ENCODE data around the gene RAD17. TPM values are rescaled to one million over a fixed set of nuclear protein-coding genes. Genes with fewer than 3 reads are reported as not detected.
"Not testable (repeated sequence)": the region's sequence is repeated elsewhere in the genome, so short reads cannot be mapped to it uniquely, and the experiment has no call there.

Gene RAD17
- total RNA-seq, 2 donors from 2014 or later: 33.2 to 37.4 TPM

DNA sequence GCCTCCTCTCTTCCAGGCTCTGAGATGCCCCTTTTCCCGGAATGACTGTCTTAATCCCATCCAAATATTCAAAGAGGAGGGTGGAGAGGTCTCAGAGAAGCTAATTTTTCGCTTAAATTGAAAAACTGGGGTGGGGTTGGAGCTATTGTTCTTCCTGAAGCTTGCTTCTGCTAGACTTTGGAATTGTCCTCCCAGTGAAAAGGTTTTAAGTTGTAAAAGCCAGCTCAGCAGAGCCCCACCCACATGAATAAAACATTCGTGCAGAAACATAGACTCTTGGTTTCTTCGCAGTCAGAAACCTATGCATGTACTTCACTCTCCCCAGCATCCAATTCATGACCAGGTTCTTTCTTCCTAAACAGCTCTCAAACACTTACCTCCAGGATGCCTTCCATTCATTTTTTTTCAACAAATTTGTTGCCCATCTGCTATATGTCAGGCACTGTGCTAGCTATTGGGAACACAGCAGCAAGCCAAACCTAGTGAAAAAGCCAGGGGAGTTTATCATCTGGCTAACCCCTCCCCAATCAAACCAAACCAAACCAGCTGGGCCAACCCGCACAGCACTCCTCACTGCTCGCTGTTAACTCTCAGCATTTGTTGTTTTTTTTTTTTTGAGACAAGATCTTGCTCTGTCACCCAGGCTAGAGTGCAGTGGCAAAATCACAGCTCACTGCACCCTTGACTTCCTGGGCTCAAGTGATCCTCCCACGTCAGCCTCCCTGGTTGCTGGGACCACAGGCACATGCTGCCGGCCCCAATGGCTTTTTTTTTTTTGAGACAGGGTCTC is 85.0 kb downstream of the RAD17 start:
- no peak for ATAC-seq (replicated peaks in 1 of 2)
- no peaks in the 10 kb centered on the region for H3K27me3 Mint-ChIP-seq (ENCODE audit: low read depth)
- peaks cover 2 to 3% of the 10 kb centered on the region in 2 donors for H3K9me3 Mint-ChIP-seq
- DNase-seq: no peak
- no peak overlapping the region for H3K27ac Mint-ChIP-seq
- no peaks in the 10 kb centered on the region for H3K4me1 Mint-ChIP-seq (ENCODE audit: low read depth)
- H3K4me3 Mint-ChIP-seq: no peak overlapping the region
- no peaks in the 10 kb centered on the region for H3K36me3 Mint-ChIP-seq (ENCODE audit: insufficient read depth in 2 of 2)

DNA sequence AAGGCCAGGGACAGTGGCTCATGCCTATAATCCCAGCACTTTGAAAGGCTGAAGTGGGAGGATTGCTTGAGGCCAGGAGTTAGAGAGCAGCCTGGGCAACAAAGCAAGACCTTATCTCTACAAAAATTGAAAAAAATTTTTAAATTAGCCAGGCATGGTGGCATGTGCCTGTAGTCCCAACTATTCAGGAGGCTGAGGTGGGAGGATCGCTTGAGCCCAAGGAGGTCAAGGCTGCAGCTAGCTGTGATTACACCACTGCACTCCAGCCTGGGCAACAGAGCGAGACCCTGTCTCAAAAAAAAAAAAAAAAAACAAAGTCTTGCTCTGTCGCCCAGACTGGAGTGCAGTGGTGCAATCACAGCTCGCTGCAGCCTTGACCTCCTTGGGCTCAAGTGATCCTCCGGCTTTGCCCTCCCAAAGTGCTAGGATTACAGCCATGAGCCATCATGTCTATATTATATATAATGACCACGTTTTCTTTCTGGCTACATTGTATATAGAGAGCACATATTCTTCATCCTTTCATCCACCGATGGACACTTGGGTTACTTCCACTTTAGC is 85.9 kb downstream of the RAD17 start:
- not testable (repeated sequence) for H3K27me3 Mint-ChIP-seq (ENCODE audit: low read depth); H3K36me3 Mint-ChIP-seq (ENCODE audit: insufficient read depth in 2 of 2); DNase-seq; H3K4me3 Mint-ChIP-seq; H3K27ac Mint-ChIP-seq; H3K4me1 Mint-ChIP-seq (ENCODE audit: low read depth); ATAC-seq (replicated peaks in 1 of 2); H3K9me3 Mint-ChIP-seq

DNA sequence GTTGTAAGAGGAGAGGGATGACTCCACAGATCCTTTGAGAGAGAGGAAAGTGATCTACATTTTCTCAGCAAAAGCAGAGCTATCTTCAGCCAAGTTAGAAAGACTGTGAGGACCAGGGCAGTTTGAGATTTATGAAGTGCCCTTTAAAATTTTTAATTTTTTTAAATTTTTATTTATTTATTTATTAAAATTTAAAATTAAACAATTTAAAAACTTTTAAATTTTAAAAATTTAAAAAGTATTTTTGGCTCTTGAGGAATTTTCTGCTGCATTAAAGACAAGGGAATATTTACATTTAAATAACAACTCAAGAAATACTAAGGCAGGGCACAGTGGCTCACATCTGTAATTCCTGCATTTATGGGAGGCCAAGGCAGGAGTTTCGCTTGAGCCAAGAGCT is 92.6 kb downstream of the RAD17 start:
- DNase-seq (no peak), ATAC-seq (replicated peaks in 1 of 2) (no peak)
- no peaks in the 10 kb centered on the region for H3K4me1 Mint-ChIP-seq (ENCODE audit: low read depth)
- H3K27me3 Mint-ChIP-seq (ENCODE audit: low read depth): no peaks in the 10 kb centered on the region
- H3K36me3 Mint-ChIP-seq (ENCODE audit: insufficient read depth in 2 of 2): no peaks in the 10 kb centered on the region
- H3K27ac Mint-ChIP-seq: no peak overlapping the region
- no peak overlapping the region for H3K4me3 Mint-ChIP-seq
- peaks cover 0 to 2% of the 10 kb centered on the region in 2 donors for H3K9me3 Mint-ChIP-seq

Other genes starting within 250 kb of the RAD17 start
- 100 to 1,000 TPM; 117 to 128 TPM for gene CCNB1, start 202.7 kb upstream of the RAD17 start, total RNA-seq
- gene CENPH, start 180.2 kb upstream of the RAD17 start, total RNA-seq: 10 to 100 TPM; 47.3 to 49.6 TPM
- gene CDK7, start 134.9 kb upstream of the RAD17 start, total RNA-seq: 10 to 100 TPM; 52.2 to 67.3 TPM
- 10 to 100 TPM; 10.6 to 12.6 TPM for gene CCDC125, start 37.0 kb upstream of the RAD17 start, total RNA-seq
- gene AK6, start 298 bp upstream of the RAD17 start, total RNA-seq: 10 to 100 TPM; 56.9 to 64.4 TPM
- gene TAF9, start 298 bp upstream of the RAD17 start, total RNA-seq: 10 to 100 TPM; 78.4 to 85.1 TPM
- gene MARVELD2, start 45.3 kb downstream of the RAD17 start, total RNA-seq: under 1 TPM; 0.74 to 0.76 TPM
- gene OCLN, start 123.0 kb downstream of the RAD17 start, total RNA-seq: 1 to 10 TPM in 1 of 2 donors, under 1 TPM in 1; 0.62 to 2.8 TPM
- gene GTF2H2C, start 190.4 kb downstream of the RAD17 start, total RNA-seq: 10 to 100 TPM; 44.4 to 54.3 TPM